ENCODE results near the gene RPS25. TPM values are rescaled to one million over a fixed set of nuclear protein-coding genes. Genes with fewer than 3 reads are reported as not detected.
"Not testable (repeated sequence)": the region's sequence is repeated elsewhere in the genome, so short reads cannot be mapped to it uniquely, and the experiment has no call there.

RPS25 gene
- total RNA-seq, 1 donor: 1,259 TPM

DNA sequence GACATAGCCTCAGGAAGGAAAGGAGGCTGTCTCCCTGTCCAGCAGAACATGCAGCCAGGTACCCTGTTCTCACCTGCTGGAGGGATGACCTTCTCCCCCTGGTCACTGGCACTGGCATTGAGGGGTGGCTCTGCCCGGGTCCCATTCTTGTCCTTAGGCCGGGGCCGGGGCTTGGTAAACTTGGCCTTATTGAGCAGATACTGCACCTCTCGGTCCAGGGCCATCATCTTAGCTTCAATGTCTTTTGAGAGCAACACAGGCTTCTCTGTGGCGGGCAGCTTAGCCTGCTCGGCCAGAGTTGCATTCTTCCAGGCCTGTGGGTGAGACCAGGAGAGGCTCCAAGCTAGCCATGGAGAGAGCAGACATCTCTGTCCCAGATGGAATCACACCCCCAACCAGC, 28.3 kb upstream of the RPS25 start:
- no peak overlapping the region for H3K4me2 ChIP-seq (ENCODE audit: insufficient read depth, low read length)
- no peak overlapping the region for H3K4me3 ChIP-seq (ENCODE audit: insufficient read depth, low read length)
- H3K79me2 ChIP-seq (ENCODE audit: insufficient read depth, low read length): no peaks in the 10 kb centered on the region
- no peaks in the 10 kb centered on the region for H3K9me3 ChIP-seq (ENCODE audit: low read depth, low read length)
- H3K27me3 ChIP-seq (ENCODE audit: insufficient read depth, low read length): no peaks in the 10 kb centered on the region
- DNase-seq (ENCODE audit: insufficient read length, low spot score, missing footprints): peak; percentile 71
- peaks cover 66% of the 10 kb centered on the region for H3K36me3 ChIP-seq (ENCODE audit: insufficient read depth, low read length)
- H2AFZ ChIP-seq (ENCODE audit: low read length): no peak overlapping the region
- H3K4me1 ChIP-seq (ENCODE audit: insufficient read depth, low read length): no peaks in the 10 kb centered on the region
- TF ChIP-seq, protein P1, sequence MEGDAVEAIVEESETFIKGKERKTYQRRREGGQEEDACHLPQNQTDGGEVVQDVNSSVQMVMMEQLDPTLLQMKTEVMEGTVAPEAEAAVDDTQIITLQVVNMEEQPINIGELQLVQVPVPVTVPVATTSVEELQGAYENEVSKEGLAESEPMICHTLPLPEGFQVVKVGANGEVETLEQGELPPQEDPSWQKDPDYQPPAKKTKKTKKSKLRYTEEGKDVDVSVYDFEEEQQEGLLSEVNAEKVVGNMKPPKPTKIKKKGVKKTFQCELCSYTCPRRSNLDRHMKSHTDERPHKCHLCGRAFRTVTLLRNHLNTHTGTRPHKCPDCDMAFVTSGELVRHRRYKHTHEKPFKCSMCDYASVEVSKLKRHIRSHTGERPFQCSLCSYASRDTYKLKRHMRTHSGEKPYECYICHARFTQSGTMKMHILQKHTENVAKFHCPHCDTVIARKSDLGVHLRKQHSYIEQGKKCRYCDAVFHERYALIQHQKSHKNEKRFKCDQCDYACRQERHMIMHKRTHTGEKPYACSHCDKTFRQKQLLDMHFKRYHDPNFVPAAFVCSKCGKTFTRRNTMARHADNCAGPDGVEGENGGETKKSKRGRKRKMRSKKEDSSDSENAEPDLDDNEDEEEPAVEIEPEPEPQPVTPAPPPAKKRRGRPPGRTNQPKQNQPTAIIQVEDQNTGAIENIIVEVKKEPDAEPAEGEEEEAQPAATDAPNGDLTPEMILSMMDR (IDR thresholded peaks at IDR 0.05; ENCODE audit: extremely low read depth, low read depth, low read length): no peak
- no peaks in the 10 kb centered on the region for H4K20me1 ChIP-seq (ENCODE audit: insufficient read depth, low read length)
- no peak overlapping the region for H3K27ac ChIP-seq (ENCODE audit: low read depth, low read length)

DNA sequence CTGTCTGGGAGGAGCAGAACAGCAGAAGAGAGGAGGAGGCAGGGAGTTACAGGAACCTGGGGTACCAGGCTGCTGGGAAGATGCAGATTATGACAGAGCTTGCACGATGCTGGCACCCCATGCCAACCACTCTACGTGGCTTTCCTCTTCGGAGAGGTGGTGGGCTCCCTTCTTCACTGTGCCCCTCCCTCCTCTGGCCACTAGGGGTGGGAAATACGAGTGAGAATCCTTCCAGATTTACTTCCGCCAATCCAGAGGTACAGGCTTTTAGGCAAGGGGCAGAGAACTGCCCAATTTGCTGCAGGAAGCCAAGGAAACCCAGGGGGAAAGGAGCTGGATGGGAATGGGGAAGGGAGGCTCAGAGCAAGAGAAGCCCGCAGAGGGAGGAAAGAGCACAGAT, 26.6 kb upstream of the RPS25 start:
- TF ChIP-seq, protein P1 (IDR thresholded peaks at IDR 0.05; ENCODE audit: extremely low read depth, low read depth, low read length): peak; percentile 19
- Histone ChIP-seq H3K4me2 (ENCODE audit: insufficient read depth, low read length) (no peak overlapping the region), H4K20me1 (ENCODE audit: insufficient read depth, low read length) (no peaks in the 10 kb centered on the region), H3K4me1 (ENCODE audit: insufficient read depth, low read length) (no peaks in the 10 kb centered on the region), H3K36me3 (ENCODE audit: insufficient read depth, low read length) (peaks cover 52% of the 10 kb centered on the region), H3K79me2 (ENCODE audit: insufficient read depth, low read length) (no peaks in the 10 kb centered on the region), H3K9me3 (ENCODE audit: low read depth, low read length) (no peaks in the 10 kb centered on the region), H2AFZ (ENCODE audit: low read length) (no peak overlapping the region), H3K4me3 (ENCODE audit: insufficient read depth, low read length) (no peak overlapping the region), H3K27me3 (ENCODE audit: insufficient read depth, low read length) (no peaks in the 10 kb centered on the region), H3K27ac (ENCODE audit: low read depth, low read length) (no peak overlapping the region)
- DNase-seq (ENCODE audit: insufficient read length, low spot score, missing footprints): no peak

DNA sequence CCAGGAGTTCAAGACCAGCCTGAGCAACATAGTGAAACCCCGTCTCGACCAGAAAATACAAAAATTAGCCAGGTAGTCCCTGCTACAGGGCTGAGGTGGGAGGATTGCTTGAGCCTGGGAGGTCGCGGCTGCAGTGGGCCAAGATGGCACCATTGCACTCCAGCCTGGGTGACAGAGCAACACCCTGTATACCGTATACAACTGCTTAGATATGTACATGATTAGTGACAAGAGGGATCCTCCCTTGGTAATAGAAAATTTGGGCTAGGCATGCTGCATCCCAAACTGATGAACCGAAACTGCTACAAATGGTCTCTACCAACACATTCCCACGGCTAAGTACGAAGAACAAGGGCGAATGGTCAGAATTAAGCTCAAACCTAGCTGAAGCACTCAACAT, 24.8 kb upstream of the RPS25 start:
- Histone ChIP-seq H3K4me1 (ENCODE audit: insufficient read depth, low read length) (no peaks in the 10 kb centered on the region), H3K4me2 (ENCODE audit: insufficient read depth, low read length) (no peak overlapping the region), H3K79me2 (ENCODE audit: insufficient read depth, low read length) (no peaks in the 10 kb centered on the region), H3K4me3 (ENCODE audit: insufficient read depth, low read length) (no peak overlapping the region), H3K27me3 (ENCODE audit: insufficient read depth, low read length) (no peaks in the 10 kb centered on the region), H3K9me3 (ENCODE audit: low read depth, low read length) (no peaks in the 10 kb centered on the region), H2AFZ (ENCODE audit: low read length) (no peak overlapping the region), H3K36me3 (ENCODE audit: insufficient read depth, low read length) (peaks cover 34% of the 10 kb centered on the region), H4K20me1 (ENCODE audit: insufficient read depth, low read length) (no peaks in the 10 kb centered on the region), H3K27ac (ENCODE audit: low read depth, low read length) (no peak overlapping the region)
- no peak for DNase-seq (ENCODE audit: insufficient read length, low spot score, missing footprints)
- TF ChIP-seq, protein P1 (IDR thresholded peaks at IDR 0.05; ENCODE audit: extremely low read depth, low read depth, low read length): no peak

DNA sequence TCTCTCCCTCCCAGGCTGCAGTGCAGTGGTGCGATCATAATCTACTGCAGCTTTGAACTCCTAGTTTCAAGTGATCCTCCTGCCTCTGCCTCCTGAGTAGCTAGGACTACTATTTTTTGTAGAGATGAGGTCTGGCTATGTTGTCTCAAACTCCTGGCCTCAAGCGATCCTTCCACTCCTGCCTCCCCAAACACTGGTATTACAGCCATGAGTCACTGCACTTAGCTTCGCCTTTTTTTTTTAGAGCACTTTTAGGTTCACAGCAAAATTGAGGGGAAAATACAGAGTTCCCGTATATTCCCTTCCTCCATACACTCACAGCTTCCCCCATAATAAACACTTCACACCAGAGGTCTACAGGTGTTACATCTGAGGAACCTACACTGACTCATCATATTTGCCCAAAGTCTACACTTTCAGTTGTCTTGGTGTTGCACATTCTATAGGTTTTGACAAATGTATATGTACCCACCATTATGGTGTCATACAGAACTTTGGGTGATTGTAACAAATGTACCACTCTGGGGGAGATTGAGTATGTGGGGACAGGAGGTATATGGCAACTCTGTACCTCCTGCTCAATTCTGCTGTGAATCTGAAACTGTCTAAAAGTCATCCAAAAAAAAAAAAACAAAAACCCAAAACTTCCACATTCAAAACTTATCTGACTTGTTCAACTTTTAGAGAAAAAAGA, 23.8 kb upstream of the RPS25 start:
- Histone ChIP-seq H3K4me3 (ENCODE audit: insufficient read depth, low read length) (no peak overlapping the region), H3K79me2 (ENCODE audit: insufficient read depth, low read length) (no peaks in the 10 kb centered on the region), H4K20me1 (ENCODE audit: insufficient read depth, low read length) (no peaks in the 10 kb centered on the region), H3K27me3 (ENCODE audit: insufficient read depth, low read length) (no peaks in the 10 kb centered on the region), H3K36me3 (ENCODE audit: insufficient read depth, low read length) (peaks cover 25% of the 10 kb centered on the region), H3K27ac (ENCODE audit: low read depth, low read length) (no peak overlapping the region), H3K4me1 (ENCODE audit: insufficient read depth, low read length) (no peaks in the 10 kb centered on the region), H3K9me3 (ENCODE audit: low read depth, low read length) (no peaks in the 10 kb centered on the region), H2AFZ (ENCODE audit: low read length) (no peak overlapping the region), H3K4me2 (ENCODE audit: insufficient read depth, low read length) (no peak overlapping the region)
- TF ChIP-seq, protein P1 (IDR thresholded peaks at IDR 0.05; ENCODE audit: extremely low read depth, low read depth, low read length): no peak
- no peak for DNase-seq (ENCODE audit: insufficient read length, low spot score, missing footprints)

DNA sequence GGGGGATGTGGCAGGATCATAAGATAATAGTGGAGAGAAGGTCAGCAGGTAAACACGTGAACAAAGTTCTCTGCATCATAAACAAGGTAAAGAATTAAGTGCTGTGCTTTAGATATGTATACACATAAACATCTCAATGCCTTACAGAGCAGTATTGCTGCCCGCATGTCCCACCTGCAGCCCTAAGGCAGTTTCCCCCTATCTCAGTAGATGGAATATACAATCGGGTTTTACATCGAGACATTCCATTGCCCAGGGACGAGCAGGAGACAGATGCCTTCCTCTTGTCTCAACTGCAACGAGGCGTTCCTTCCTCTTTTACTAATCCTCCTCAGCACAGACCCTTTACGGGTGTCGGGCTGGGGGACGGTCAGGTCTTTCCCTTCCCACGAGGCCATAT, 21.3 kb upstream of the RPS25 start:
- not testable (repeated sequence) for DNase-seq (ENCODE audit: insufficient read length, low spot score, missing footprints); H3K27me3 ChIP-seq (ENCODE audit: insufficient read depth, low read length); H3K79me2 ChIP-seq (ENCODE audit: insufficient read depth, low read length); H3K36me3 ChIP-seq (ENCODE audit: insufficient read depth, low read length); H3K4me2 ChIP-seq (ENCODE audit: insufficient read depth, low read length); H4K20me1 ChIP-seq (ENCODE audit: insufficient read depth, low read length); H3K27ac ChIP-seq (ENCODE audit: low read depth, low read length); H3K4me3 ChIP-seq (ENCODE audit: insufficient read depth, low read length); H3K9me3 ChIP-seq (ENCODE audit: low read depth, low read length); H2AFZ ChIP-seq (ENCODE audit: low read length); H3K4me1 ChIP-seq (ENCODE audit: insufficient read depth, low read length)
